ENCODE data around the gene TMEM132E.

TMEM132E gene

DNA sequence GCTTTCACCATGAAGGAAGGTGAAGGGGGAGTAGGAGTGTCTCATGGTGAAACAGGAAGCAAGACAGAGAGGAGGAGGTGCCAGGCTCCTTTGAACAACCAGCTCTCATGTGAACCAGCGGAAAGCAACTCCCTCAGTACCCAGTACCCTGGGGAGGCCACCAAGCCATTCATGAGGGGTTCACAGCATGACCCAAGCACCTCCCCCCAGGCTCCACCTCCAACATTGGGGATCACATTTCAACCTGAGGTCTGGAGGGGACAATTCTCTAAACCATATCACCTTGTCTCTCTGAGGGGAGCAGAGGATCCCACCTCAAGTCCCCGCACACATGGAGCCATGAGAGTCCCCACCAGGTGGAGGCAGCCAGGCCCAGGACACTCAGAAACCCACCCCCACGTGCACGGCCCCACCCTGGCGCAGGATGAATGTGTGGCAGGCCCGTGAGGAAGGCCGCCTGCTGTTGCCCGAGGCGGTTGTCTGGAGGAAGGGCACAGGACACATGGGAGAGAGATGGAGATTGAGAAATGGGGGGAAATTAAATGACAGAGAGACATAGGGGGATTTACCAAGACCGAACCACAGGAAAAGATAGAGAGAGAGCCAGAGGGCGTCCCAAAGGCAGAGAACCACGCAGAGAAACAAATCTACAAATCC lies 85.9 kb downstream of the TMEM132E start:
- no peak for DNase-seq (ENCODE audit: low read depth)

GRCh38 chr17:34665819-34666763 lies 86.7 kb downstream of the TMEM132E start:
- no peak for DNase-seq (ENCODE audit: low read depth)

GRCh38 chr17:34667656-34668055 lies 88.3 kb downstream of the TMEM132E start:
- no peak for DNase-seq (ENCODE audit: low read depth)

GRCh38 chr17:34668206-34668605 lies 88.8 kb downstream of the TMEM132E start:
- no peak for DNase-seq (ENCODE audit: low read depth)

DNA sequence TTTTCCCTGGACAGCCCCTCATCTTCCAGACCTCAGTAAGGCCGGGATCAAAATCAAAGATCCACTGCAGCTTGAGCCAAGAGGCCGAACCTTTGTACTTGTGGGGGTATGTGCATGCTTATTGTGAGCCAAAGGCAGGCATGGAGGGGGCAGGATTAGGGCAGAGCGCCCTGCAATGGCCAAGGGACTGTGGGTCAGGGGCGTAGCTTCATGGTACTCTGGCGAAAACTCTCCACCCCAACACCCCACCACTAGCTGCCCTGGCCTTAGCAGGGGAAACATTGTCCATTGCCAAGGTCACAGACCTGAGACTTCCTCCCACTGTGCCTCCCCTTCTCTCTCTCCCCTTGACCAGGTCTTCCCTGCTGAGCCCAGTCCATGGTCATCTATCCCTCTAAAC lies 90.1 kb downstream of the TMEM132E start:
- no peak for DNase-seq (ENCODE audit: low read depth)

DNA sequence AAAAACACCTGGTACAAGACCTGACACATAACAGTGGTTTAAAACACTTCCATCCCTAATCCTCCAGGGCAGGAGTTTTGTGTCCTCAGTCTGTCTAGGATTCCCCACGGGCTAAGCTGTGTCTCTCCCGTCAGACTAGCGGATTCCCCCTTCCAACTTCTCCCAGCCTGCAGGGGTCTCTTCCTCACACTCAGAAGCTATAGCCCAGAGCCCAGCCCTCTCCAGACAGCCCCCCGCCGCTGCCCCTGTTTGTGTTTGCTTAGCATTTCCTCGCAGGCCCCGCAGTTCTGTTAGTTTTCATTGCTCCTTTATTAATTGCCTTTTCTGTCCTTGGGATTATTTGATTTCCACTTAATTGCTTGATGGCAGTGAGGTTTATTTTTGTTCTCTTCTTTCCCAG lies 91.2 kb downstream of the TMEM132E start:
- DNase-seq (ENCODE audit: low read depth): no peak

GRCh38 chr17:34671191-34671590 lies 91.8 kb downstream of the TMEM132E start:
- no peak for DNase-seq (ENCODE audit: low read depth)

- DNase-seq (ENCODE audit: low read depth): no peak
These were observed 92.9 kb downstream of the TMEM132E start for GRCh38 chr17:34672176-34672785.

- DNase-seq (ENCODE audit: low read depth): no peak
These were observed 94.1 kb downstream of the TMEM132E start for GRCh38 chr17:34673516-34673915.

DNA sequence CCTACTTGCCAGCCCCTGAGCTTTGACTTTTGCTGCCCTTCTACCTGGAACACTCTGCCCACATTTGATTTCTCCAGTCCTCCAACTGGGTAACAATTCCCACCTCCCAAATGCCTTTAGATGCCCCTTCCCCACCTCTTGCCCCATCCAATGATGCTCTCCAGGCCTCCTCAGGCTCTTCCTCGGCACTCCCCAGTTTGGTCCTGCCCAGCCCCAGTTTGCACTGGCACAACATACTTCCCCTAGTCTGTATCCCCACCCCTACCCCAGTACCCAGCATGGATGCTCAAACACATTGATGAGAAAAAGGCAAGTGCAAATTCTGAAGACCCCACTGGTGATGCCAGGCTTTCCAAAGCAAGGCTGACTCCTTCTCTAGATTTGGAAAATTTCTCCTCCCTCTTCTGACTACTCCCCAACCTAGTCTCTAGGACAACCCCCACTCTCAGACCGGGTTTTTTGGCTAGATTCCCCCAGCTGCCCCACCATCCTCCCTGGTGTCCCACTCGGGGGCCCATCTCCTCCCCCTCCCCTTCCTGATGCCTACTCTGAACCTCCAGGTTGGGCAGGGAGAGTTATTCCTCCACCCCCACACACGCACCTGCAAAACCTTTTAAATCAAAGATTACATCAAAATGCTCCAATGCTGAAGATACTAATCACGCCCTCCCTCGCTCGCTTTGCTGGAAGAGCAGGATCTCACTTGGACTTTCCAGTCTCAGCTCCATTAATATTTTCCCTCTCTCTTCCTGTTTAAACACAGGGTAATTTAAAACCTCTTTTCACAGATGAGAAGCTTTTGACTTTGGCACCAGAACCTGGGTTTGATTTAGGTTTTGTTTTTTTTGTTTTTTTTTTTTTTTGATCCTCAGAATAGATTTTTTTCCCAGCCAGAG lies 94.9 kb downstream of the TMEM132E start:
- DNase-seq (ENCODE audit: low read depth): no peak

DNA sequence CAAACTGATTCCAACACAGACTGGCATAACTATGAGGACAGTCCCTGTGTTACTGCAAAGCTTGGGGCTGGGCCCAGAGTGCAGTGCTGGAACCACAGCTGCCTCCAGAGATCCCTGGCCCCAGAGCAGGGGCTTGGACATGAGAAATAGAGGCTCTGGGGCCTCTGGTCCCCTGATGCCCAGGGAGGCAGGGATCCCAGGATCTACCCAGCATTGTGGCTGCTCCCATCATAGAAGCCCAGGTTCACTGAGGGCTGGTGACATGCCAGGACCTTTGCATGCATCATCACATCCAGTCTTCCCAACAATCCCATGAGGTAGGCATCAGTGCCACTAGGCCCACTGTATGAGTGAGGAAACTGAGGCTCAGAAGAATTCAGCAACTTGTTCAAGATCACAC lies 95.8 kb downstream of the TMEM132E start:
- no peak for DNase-seq (ENCODE audit: low read depth)

DNA sequence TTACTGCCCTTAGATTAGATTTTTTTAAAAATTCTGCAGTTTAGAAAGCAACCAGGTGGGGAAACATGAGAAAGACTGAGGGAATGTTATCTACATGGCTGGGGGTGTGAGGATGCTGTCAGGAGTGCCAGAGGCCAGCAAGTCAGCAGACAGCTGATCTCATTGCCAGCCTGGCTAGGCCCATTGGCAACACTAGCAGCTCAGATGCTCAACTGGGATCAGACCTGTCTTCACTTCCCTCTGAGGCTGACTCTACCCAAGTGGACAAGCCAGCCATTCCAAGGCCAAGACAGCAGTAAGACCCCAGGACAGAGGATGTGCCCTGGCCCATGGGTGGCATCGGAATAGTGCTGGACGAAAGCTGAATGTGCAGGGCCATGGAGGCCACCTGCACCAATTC lies 96.2 kb downstream of the TMEM132E start:
- no peak for DNase-seq (ENCODE audit: low read depth)

GRCh38 chr17:34680151-34680550 lies 100.8 kb downstream of the TMEM132E start:
- no peak for DNase-seq (ENCODE audit: low read depth)

DNA sequence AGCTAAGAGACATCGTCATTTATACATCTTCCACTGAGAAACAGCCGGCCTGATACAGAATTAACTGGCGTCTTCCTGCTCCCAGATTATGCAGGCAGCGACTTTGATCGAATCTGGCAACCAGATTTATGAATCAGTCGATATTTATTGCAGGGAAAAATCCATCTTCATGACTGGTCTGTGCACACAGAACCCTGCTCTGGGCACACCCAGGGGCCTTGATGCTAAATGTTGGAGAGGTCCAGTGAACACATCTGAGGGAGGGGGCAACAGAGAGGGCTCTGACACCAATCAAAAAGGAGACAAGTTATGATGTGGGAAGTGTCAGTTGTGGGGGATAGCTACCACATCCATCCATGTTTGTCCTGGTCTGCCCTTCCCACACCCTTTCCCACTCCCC lies 102.9 kb downstream of the TMEM132E start:
- no peak for DNase-seq (ENCODE audit: low read depth)

GRCh38 chr17:34683390-34683789 lies 104.0 kb downstream of the TMEM132E start:
- DNase-seq (ENCODE audit: low read depth): no peak

Data from activated T-helper 1 cell treated with Interleukin-2 at 50 U/mL for 16 hours (primary cell).